Kidney (tissue), 14 donors: ENCODE data around the gene FHL1. TPM values are rescaled to one million over a fixed set of nuclear protein-coding genes. Genes with fewer than 3 reads are reported as not detected.

Experiments used
- DNase-seq, 5 donors: peaks; one replicate each; pipeline ENCODE4 v3.0.0-alpha.2; 2013 to 2020
- FAIRE-seq: peaks from 2 replicates; lab custom pipeline; 2012; peaks lifted over from hg19 to GRCh38; lab: Jason Lieb, UNC
- H3K27ac ChIP-seq, 2 donors: one replicate each; pipeline ENCODE4 v1.7.0; 2013; ENCODE audit warnings: low read depth in 2 of 2, low read length in 2 of 2, inconsistent platforms in 1 of 2
- H3K27me3 ChIP-seq: one replicate; pipeline ENCODE4 v1.7.1; 2013; ENCODE audit warnings: low read length, inconsistent platforms; ENCODE audit not compliant: control insufficient read depth, insufficient read depth
- H3K36me3 ChIP-seq, 3 donors: one replicate each; pipeline versions ENCODE4 v1.7.0 to v1.7.1; 2013; ENCODE audit warnings: low read length in 3 of 3, control low read depth in 1 of 3, inconsistent platforms in 1 of 3; ENCODE audit not compliant: insufficient read depth in 3 of 3, control insufficient read depth in 2 of 3
- H3K4me1 ChIP-seq, 3 donors: one replicate each; pipeline versions ENCODE4 v1.7.0 to v1.7.1; 2013; ENCODE audit warnings: low read length in 3 of 3, inconsistent platforms in 1 of 3, low read depth in 1 of 3; ENCODE audit not compliant: control insufficient read depth in 2 of 3, insufficient read depth in 2 of 3
- H3K4me3 ChIP-seq, 3 donors: one replicate each; pipeline versions ENCODE4 v1.7.0 to v1.8.1; 2013; ENCODE audit warnings: low read length in 3 of 3, control low read depth in 1 of 3, inconsistent platforms in 1 of 3
- H3K9ac ChIP-seq, 3 donors: one replicate each; pipeline versions ENCODE4 v1.7.0 to v1.7.1; 2013; ENCODE audit warnings: low read length in 3 of 3, control low read depth in 1 of 3, inconsistent platforms in 1 of 3
- H3K9me3 ChIP-seq, 3 donors: one replicate each; pipeline versions ENCODE4 v1.7.0 to v1.7.1; 2013; ENCODE audit warnings: low read length in 3 of 3, control low read depth in 1 of 3, inconsistent platforms in 1 of 3; ENCODE audit not compliant: control insufficient read depth in 2 of 3, insufficient read depth in 1 of 3
- intact Hi-C: fragments of 100-400 bp; cut with DNase I; formaldehyde crosslinking; loops from one replicate; pipeline ENCODE4 v1.11.1; 2022
- polyA plus RNA-seq: library from polyadenylated mRNA; stranded (reverse); fragments of 350-450 nt; fragmentation: Illumina TruSeq; extraction: RNeasy Lipid Tissue Mini Kit (QIAGEN cat#74804); gene quantifications from one replicate; pipeline ENCODE4 v1.2.3, GENCODE V29; 2014; ENCODE audit warnings: low read depth, low replicate concordance; ENCODE audit not compliant: insufficient read depth
- total RNA-seq: library from RNA; stranded (reverse); fragmentation: NEBNext Ultra II Directional; extraction: Animal tissue kit (Norgen Biotek cat#: 25700); gene quantifications from one replicate; pipeline ENCODE4 v1.2.1, GENCODE V29; 2021
- TF ChIP-seq, protein P1 (sequence below): IDR thresholded peaks from 3 replicates; pipeline ENCODE4 v1.5.1; 2012; ENCODE audit warnings: mild to moderate bottlenecking, moderate library complexity, borderline replicate concordance; ENCODE audit not compliant: insufficient read depth; ENCODE audit errors: extremely low read depth
- donor health status: control.
- donor health status: control.
- donor health status: control.
- donor health status: control.
- donor health status: control.
- donor health status: DM: yes; HTN: yes; CAD: no.
- donor health status: Normal renal cell carcinoma (clear cell type).

FHL1 gene
- total and polyA plus RNA-seq, 2 donors from 2014 or later = 44.0 to 168 TPM

DNA sequence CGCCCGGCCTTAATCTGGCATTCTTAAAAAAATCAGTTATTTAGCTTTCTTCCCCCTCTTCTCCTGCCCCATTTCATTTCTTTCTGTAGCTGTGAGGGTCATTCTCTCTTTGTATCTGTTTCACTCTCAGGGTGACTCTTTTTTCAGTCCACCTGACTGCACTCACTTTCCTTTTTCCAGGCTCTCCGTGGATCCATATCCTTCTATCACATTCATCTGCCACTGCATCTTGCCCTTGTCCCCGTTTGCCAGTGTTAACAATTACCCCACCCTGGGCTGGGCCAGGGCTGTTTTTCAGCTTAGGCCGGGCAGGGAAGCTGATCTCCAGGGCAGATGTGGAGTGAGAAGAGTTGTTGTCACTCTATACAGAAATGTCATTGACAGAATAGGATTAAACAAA is 7.7 kb downstream of the FHL1 start:
- intact Hi-C loops = no loop called here
- Histone ChIP-seq H3K27ac (no peak overlapping the region), H3K9me3 (no peaks in the 10 kb centered on the region), H3K9ac (no peak overlapping the region), H3K27me3 (no peaks in the 10 kb centered on the region), H3K4me3 (no peak overlapping the region), H3K4me1 (no peaks in the 10 kb centered on the region), H3K36me3 (no peaks in the 10 kb centered on the region)
- FAIRE-seq (no peak), DNase-seq (no peak)
- TF ChIP-seq, protein P1, sequence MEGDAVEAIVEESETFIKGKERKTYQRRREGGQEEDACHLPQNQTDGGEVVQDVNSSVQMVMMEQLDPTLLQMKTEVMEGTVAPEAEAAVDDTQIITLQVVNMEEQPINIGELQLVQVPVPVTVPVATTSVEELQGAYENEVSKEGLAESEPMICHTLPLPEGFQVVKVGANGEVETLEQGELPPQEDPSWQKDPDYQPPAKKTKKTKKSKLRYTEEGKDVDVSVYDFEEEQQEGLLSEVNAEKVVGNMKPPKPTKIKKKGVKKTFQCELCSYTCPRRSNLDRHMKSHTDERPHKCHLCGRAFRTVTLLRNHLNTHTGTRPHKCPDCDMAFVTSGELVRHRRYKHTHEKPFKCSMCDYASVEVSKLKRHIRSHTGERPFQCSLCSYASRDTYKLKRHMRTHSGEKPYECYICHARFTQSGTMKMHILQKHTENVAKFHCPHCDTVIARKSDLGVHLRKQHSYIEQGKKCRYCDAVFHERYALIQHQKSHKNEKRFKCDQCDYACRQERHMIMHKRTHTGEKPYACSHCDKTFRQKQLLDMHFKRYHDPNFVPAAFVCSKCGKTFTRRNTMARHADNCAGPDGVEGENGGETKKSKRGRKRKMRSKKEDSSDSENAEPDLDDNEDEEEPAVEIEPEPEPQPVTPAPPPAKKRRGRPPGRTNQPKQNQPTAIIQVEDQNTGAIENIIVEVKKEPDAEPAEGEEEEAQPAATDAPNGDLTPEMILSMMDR = no peak

DNA sequence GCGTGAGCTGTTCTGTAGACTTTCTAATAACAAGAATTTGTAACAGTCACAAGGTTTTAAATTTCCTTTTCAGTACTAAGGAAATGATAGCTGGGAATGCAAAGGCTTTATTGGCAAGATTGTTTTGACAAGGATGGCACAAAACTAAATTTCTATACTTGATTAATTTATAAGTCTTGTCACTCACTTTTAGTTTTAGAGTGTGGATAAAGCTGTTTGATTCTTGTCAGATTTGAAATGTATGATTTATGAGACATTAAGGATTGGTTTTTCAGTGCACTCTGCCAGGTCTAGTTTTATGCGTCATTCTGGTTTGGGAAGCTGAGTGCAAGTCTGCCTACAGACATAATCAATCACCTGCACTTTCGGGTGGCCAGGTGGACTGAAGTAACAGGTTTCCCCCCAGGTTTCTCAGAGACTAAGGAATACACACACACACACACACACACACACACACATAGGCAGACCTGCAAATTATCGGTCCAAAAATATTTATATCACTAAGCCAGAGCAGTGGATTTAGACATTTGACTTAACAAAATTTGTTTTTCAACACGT is 9.3 kb downstream of the FHL1 start:
- Histone ChIP-seq H3K36me3 (no peaks in the 10 kb centered on the region), H3K4me1 (no peaks in the 10 kb centered on the region), H3K27ac (no peak overlapping the region), H3K4me3 (no peak overlapping the region), H3K27me3 (no peaks in the 10 kb centered on the region), H3K9me3 (no peaks in the 10 kb centered on the region), H3K9ac (no peak overlapping the region)
- no peak for FAIRE-seq
- TF ChIP-seq, protein P1 = no peak
- intact Hi-C loops = no loop called here
- no peak for DNase-seq

DNA sequence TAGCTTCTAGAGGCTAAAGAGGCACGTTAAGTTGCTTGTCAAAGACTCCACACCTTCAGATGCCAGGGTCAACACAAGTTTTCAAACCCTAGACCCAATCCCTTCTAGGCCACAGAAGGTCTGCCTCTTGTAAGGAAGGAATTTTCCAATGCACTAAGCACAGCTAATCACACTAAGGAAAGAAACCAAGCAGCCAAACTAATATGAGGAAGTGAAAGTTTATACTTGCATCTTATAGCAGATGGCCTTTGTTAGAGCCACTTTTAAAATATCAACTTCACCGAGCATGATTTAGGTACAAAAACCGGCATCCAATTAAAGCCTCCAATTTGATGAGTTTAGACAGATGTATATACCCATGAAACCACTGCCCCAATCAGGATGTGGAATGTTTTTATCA is 9.9 kb downstream of the FHL1 start:
- Histone ChIP-seq H3K9ac (no peak overlapping the region), H3K4me1 (no peaks in the 10 kb centered on the region), H3K4me3 (no peak overlapping the region), H3K27ac (no peak overlapping the region), H3K9me3 (no peaks in the 10 kb centered on the region), H3K36me3 (no peaks in the 10 kb centered on the region), H3K27me3 (no peaks in the 10 kb centered on the region)
- TF ChIP-seq, protein P1 = no peak
- intact Hi-C loops = no loop called here
- DNase-seq (no peak), FAIRE-seq (no peak)

DNA sequence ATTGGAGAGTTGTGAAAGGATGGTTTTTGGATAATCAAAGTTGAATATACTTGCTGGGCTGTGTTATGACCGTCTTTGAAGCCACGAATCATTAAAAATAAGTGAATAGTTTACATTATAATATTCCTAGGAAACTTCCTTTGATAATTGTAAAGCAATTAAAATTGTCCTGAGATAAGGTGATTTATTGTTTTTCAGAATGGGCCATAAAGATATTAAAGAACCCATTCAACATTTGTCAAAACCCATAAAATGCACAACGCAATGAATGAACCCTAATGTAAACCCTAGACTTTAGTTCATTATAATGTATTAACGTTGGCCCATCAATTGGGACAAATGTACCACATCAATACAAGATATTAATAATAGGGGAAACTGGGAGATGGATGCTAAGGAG is 11.4 kb downstream of the FHL1 start:
- Histone ChIP-seq H3K9me3 (no peaks in the 10 kb centered on the region), H3K4me3 (no peak overlapping the region), H3K4me1 (no peaks in the 10 kb centered on the region), H3K27me3 (no peaks in the 10 kb centered on the region), H3K27ac (no peak overlapping the region), H3K36me3 (no peaks in the 10 kb centered on the region), H3K9ac (no peak overlapping the region)
- no peak for FAIRE-seq
- intact Hi-C loops = no loop called here
- TF ChIP-seq, protein P1 = no peak
- DNase-seq = no peak
